ENCODE measurements around the gene SMARCD1.

SMARCD1 gene

DNA sequence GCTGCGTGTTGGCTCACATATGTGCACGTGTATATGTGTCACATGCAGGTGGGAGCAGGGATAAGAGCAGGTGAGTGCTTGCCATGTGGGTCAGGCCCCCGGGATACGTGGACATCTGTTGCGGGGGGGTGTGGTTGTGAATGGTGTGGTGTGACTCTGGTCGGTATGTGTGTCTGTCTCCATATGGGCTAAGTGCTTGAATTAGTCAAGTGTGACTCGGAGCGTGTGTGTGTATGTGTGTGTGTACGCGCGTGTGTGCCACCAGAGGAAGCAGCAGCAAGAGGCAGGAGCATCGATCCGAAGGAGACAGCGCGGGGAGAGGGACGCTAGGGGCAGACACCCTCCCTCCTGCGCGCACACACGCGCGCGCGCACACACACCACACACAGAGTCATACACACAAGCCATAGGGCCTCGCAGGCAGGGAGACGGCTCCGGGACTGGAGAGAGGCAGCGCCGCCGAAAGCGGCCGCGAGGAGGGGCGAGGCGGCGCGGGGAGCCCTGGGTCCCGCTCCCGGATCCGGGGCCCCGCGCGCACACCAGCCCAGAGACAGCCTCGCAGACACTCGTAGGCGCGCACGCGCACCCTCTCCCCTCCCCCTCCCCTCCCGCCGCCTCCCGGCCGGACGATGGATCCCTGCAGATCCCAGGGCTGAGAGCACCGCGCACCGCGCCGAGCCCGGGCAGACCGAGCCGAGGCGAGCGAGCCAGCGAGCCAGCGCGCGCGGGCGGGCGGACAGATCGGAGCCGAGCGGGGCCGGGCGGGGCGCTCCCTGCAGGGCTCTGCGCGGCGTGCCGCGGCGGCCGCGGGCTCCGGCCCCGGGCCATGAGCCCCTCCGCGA is 27.9 kb upstream of the SMARCD1 start, which contains the start of gene ASIC1:
TSS of gene ASIC1 (plus strand) at position 597 of the 842 bp plus-strand sequence. CDS start 1,171 bp downstream, outside the sequence.
- peak; percentile 80 for DNase-seq (ENCODE audit: low spot score)

DNA sequence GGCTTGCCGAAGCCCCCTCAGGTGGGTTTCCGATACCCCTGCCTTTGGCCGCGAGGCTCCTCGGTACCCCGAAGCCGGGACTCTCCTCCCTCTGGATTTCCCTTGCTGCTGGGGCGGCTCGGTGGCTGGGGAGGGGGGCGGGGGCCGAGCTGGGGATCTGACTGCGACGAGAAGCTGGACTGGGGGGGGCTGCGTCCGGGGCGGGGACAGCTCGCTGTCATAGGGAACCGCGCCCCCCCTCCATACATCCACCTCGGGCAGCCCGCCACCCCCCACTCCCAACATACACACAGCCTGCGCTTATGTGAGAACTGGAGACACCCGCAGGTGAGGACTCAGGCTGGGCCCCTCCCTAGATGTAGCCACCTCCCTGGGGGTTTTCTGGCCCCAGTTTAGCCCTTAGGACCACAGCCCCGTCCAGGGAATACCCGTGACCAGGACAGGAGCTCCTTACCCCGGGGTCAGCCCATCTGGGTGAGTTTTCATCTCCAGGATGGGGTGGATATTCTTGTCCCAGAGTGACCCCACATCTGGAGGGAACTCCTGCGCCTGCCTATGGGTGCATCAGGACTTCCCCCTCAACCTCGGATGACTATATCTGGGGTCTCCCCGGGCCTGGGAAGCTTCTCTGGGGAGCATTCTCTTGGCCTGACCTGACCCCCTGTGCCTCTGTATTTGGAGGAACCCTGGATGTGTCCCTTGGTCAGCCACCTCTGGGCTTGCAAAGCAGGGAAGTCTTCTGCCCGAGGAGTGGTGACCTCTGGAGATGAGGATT is 27.1 kb upstream of the SMARCD1 start:
- no peak for DNase-seq (ENCODE audit: low spot score)

DNA sequence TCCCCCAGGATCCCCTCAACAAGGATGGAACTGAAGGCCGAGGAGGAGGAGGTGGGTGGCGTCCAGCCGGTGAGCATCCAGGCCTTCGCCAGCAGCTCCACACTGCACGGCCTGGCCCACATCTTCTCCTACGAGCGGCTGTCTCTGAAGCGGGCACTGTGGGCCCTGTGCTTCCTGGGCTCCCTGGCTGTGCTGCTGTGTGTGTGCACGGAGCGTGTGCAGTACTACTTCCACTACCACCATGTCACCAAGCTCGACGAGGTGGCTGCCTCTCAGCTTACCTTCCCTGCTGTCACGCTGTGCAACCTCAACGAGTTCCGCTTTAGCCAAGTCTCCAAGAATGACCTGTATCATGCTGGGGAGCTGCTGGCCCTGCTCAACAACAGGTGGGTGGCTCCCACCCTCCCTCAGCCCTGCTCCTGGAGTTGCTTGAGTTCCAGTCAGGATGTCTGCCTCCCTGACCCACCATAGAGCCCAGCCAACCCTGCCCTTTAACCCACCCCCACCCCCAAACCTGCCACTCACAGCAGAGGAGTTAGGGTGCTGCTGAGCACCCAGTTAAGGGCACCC is 26.3 kb upstream of the SMARCD1 start:
- no peak for DNase-seq (ENCODE audit: low spot score)

DNA sequence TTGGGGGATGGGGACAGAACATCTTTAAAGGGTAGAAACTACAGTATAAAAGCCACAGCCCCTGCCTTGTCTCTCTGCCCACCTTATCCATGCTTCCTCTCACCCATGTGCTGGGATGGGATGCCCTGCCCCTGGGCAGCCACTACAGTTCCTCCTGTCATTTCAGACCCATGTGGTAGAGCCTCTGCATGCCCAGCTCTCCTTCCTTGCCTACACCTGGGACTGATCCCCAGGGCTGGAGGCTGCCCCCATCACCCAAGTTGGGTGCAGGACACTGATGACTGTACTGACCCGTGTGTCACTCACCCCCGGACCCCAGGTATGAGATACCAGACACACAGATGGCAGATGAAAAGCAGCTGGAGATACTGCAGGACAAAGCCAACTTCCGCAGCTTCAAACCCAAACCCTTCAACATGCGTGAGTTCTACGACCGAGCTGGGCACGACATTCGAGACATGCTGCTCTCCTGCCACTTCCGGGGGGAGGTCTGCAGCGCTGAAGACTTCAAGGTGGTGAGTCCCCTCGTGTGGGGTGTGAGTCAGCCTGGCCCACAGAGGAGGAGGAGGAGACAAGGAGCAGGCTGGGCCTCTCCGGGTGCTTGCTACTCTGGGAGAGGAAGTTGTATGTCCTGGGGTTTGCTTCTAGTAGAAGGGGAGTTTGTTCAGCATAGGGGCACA is 25.6 kb upstream of the SMARCD1 start:
- DNase-seq (ENCODE audit: low spot score), result no peak

GRCh38 chr12:50060120-50060468 is 25.0 kb upstream of the SMARCD1 start:
- DNase-seq (ENCODE audit: low spot score), result no peak

GRCh38 chr12:50061171-50061570 is 24.0 kb upstream of the SMARCD1 start:
- DNase-seq (ENCODE audit: low spot score), result no peak

- no peak for DNase-seq (ENCODE audit: low spot score)
Measured at GRCh38 chr12:50061946-50062686, 23.0 kb upstream of the SMARCD1 start.

DNA sequence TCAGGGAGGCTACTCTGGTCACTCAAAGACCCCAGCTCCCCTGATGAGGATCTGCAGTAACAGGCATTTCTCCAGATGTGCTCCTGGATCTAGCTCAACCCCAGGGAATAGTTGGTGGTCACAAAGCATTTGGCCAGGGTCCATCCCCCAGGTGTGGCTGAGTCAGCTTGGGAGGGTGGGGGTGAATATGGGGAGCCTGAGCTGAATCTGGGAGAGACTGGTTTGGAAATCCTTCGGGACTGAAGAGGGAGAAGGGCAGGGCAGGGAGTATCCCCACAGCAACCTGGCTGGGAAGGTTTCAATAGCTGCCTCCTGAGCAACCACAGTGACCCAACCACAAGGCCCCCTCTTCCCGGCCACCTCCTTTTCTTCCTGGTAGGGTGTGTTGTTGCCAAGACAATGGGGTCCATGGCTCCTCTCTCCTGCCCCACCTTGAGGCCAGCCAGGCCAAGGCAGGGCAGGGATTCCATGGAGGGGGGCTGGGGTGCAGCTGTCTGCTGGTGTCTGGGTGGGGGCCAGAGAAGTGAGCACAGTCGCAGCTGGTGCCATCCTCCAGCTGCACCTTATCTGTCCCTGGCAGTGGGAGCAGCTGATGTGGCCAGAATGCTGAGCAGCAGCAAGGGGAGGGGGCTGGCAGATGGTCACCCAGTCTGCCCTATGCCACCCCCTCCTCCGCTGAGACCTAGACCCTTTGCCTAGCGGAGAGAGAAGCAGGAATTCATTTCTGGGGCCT is 22.2 kb upstream of the SMARCD1 start:
- DNase-seq (ENCODE audit: low spot score), result no peak

DNA sequence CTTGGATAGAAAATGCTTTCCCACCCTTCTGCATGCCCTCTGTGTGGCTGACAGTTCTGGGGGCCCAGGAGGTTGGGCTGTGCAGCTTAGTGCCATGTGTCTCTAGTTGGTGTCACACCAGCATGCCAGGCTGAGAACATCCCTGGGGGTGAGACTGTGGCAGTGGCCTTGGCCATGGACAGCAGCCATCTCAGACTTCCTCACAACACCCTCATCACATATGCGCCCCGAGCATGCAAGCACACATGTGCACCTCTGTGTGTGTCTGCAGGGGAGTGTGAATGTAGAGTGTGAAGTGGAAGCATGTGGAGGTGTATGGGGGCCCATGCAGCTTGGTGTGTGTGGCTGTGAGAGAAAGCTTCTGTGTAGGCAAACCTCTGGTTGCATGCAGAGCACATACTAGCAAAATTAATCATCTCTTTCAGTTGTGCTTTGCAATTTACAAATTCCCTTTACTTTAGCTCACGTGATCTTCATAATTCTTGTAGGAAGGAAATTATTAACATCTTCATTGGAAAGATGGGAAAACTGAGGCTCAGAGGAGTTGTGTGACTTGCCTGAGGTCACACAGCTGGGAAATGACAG is 19.3 kb upstream of the SMARCD1 start:
- no peak for DNase-seq (ENCODE audit: low spot score)

GRCh38 chr12:50066402-50066801 is 18.7 kb upstream of the SMARCD1 start:
- DNase-seq (ENCODE audit: low spot score), result peak; percentile 89

DNA sequence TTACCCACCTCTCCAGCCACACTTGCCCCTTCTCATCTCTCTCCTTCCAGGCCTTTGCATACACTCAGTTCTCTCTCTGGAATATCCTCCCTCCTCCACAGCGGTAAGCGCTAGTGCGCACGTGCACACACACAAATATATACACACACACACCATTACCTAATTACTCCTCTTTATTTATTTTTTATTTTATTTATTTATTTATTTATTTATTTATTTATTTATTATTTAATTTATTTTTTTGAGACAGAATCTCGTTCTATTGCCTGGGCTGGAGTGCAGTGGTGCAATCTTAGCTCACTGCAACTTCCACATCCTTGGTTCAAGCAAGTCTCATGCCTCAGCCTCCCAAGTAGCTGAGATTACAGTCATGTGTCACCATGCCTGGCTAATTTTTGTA is 16.1 kb upstream of the SMARCD1 start:
- no peak for DNase-seq (ENCODE audit: low spot score)

GRCh38 chr12:50069539-50069938 is 15.6 kb upstream of the SMARCD1 start:
- DNase-seq (ENCODE audit: low spot score), result no peak

DNA sequence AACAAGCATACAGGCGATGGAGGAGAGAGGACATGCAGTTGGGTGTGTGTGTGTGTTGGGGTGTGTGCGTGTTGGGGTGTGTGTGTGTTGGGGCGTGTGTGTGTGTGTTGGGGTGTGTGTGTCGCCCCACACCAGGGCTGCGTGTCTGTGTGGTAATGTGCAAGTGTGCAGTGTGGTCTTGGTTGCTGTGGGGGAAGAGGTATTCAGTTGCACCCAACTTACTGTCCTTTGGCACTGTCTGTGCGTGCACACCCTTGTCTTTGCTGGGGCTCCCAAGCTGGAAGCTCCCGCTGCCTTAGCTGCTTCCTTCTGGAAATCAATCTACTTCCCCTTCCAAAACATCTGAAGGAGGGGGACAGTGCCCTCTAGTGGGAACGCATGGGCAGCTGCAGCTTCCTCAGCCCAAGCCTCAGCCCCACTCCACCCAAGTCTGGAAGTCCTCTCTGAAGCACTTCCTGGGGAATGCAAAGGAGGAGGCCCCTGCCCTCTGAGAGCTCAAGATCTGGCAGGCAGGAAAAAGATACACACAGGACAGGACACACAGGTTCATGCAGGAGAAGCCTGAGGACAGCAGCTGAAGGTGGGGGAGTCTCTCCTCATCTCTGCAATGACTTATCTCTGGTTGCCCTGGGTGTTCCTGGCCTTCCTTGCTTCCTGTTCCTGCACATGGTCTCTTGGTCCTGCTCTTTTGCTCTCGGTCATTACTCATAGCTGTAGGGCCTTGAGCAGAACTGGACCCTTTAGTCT is 14.7 kb upstream of the SMARCD1 start:
- DNase-seq (ENCODE audit: low spot score), result peak; percentile 81

DNA sequence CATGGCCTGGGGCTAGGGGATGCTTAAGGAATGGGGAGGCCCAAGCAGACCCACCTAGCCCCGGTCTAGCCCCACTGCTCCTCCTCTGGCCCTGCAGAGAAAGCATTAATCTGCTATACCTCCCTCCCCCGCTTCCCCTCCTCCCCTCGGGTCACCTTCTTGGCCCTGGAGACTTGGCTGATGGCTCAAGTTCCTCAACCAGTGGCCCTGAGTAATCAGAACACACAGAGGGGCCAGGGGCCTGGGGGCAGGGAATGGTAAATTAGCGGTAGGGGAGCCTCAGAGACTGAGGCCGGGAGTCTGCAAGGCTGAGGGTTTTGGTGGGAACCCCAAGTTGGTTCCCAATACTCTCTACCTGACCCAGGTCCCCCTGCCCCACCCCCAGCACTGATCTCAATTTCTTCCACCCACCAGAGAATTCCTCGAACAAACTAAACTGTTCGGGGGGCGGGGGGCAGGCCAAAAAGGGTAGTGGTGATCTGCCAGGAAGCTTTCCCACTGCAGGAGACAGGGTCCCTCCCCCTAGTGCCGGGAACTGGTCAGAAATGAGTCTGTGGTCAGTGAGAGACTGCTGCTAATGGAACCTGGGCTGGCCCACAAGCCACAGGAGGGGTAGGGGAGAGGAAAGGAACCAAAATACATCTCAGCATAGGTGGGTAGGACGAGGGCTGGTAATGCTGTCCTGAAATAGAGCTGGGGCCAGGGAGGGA is 12.8 kb upstream of the SMARCD1 start:
- no peak for DNase-seq (ENCODE audit: low spot score)

GRCh38 chr12:50073206-50073605 is 11.9 kb upstream of the SMARCD1 start:
- no peak for DNase-seq (ENCODE audit: low spot score)

- DNase-seq (ENCODE audit: low spot score), result no peak
Measured at GRCh38 chr12:50073712-50074111, 11.4 kb upstream of the SMARCD1 start.

DNA sequence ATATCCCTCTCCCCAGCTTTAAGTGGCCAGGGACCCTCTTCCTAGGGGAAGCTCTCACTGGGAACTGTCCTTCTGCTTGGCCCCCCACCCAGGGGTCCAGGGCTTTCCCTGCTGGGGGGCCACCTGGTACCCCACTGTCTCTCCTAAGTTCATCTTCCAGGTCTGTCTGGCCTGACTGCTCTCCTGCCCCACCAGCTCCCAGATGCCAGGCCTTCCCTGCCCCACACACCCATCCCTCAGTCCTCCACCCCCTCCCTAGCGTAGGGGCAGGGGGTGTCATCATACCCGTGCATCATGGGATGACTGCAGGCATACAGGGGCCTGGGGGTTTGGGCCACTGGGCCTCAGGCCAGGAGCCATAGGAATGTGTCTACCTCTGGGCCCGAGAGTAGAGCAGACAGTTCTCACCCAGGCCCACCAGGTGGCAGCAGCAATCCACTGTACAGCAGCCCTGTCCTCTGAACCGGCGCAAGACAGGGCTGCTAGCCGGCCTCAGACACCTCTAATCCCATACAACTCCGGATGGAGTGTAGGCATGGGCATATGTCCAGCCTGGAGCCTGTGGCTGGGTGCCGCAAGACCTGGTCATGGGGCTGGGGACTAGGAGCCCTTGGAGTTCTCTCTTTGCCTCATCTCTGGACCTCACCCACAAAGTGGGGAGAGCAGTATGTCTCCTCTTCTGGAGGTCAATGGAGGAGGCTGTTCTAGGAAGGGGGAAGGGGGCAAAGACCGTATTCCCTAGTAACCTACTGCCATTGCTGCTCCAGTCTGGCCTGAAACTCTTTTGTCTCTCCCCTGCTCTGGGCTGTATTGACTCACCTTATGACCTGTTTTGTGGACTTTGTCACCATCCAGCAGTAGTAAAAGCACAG is 10.0 kb upstream of the SMARCD1 start:
- peak; percentile 91 for DNase-seq (ENCODE audit: low spot score)

GRCh38 chr12:50075808-50076170 is 9.4 kb upstream of the SMARCD1 start:
- DNase-seq (ENCODE audit: low spot score), result no peak
